GM13977 (cell line): ENCODE results near the gene CWF19L2.
"Not testable (repeated sequence)": the region's sequence is repeated elsewhere in the genome, so short reads cannot be mapped to it uniquely, and the experiment has no call there.

Source experiments
- DNase-seq: peaks from one replicate; pipeline ENCODE4 v3.0.0; 2012; ENCODE audit warnings: low spot score
- CTCF ChIP-seq: IDR thresholded peaks from 2 replicates; pipeline ENCODE4 v1.5.1; 2012; ENCODE audit warnings: mild to moderate bottlenecking, control low read depth; ENCODE audit not compliant: insufficient read depth; ENCODE audit errors: extremely low read depth, missing control alignments
- in situ Hi-C: fragments of 300-500 bp; cut with MboI; formaldehyde crosslinking; loops from one replicate; pipeline ENCODE4 v1.12.0; 2022; ENCODE audit warnings: low sequenced_read_pairs, low pct_unique_long_range_greater_than_20kb, mixed read lengths, inconsistent platforms; ENCODE audit not compliant: unreplicated experiment

Gene CWF19L2

GRCh38 chr11:107468596-107468995 lies 11.0 kb upstream of the CWF19L2 start:
- no peak for DNase-seq

GRCh38 chr11:107467696-107468095 lies 10.1 kb upstream of the CWF19L2 start:
- TF ChIP-seq CTCF = no peak
- in situ Hi-C loops = no loop called here
- no peak for DNase-seq

More at GRCh38 chr11:107468596-107468995, 11.0 kb upstream of the CWF19L2 start:
- in situ Hi-C loops = no loop called here
- TF ChIP-seq CTCF = no peak

GRCh38 chr11:107466275-107466866 lies 8.7 kb upstream of the CWF19L2 start:
- in situ Hi-C loops, DNase-seq: not testable (repeated sequence)

- in situ Hi-C loops = no loop called here
- TF ChIP-seq CTCF = no peak
Observed at GRCh38 chr11:107457205-107457557, 444 bp downstream of the CWF19L2 start.

GRCh38 chr11:107453594-107454286 lies 3.9 kb downstream of the CWF19L2 start:
- TF ChIP-seq CTCF = no peak
- in situ Hi-C loops = no loop called here
- DNase-seq = no peak

More at GRCh38 chr11:107457205-107457557, 444 bp downstream of the CWF19L2 start:
- peak; percentile 13 for DNase-seq

GRCh38 chr11:107446822-107447431 lies 10.7 kb downstream of the CWF19L2 start:
- in situ Hi-C loops = no loop called here
- DNase-seq = no peak
- no peak for TF ChIP-seq CTCF

GRCh38 chr11:107442715-107443215 lies 14.9 kb downstream of the CWF19L2 start:
- TF ChIP-seq CTCF = no peak
- in situ Hi-C loops = no loop called here
- DNase-seq = no peak
